Measurements from ENCODE around the gene SMIM28.

Gene SMIM28

GRCh38 chr6:138377042-138377441 is 663 bp upstream of the SMIM28 start:
- H3K27ac ChIP-seq (ENCODE audit: low read depth, low read length, poor library complexity, severe bottlenecking) = no peak overlapping the region
- H3K27me3 ChIP-seq (ENCODE audit: insufficient read depth, low read length) = no peaks in the 10 kb centered on the region
- no peaks in the 10 kb centered on the region for H3K36me3 ChIP-seq (ENCODE audit: insufficient read depth, low read length)
- no peak overlapping the region for H3K4me3 ChIP-seq (ENCODE audit: low read depth, low read length, poor library complexity, severe bottlenecking)
- H3K4me2 ChIP-seq (ENCODE audit: low read length) = no peak overlapping the region
- H3K9ac ChIP-seq (ENCODE audit: low read length) = no peak overlapping the region
- no peak overlapping the region for H2AFZ ChIP-seq (ENCODE audit: low read length)
- H3K9me3 ChIP-seq (ENCODE audit: low read length) = no peaks in the 10 kb centered on the region
- no peaks in the 10 kb centered on the region for H3K9me2 ChIP-seq (ENCODE audit: low read depth, low read length)
- H3K4me1 ChIP-seq (ENCODE audit: insufficient read depth, low read length, severe bottlenecking) = no peaks in the 10 kb centered on the region
- H3K79me2 ChIP-seq (ENCODE audit: insufficient read depth, low read length) = no peaks in the 10 kb centered on the region
- no peaks in the 10 kb centered on the region for H4K20me1 ChIP-seq (ENCODE audit: insufficient read depth, low read length)
- TF ChIP-seq EZH2 (IDR thresholded peaks at IDR 0.05; ENCODE audit: borderline replicate concordance, low read length) = no peak
- TF ChIP-seq, protein P1, sequence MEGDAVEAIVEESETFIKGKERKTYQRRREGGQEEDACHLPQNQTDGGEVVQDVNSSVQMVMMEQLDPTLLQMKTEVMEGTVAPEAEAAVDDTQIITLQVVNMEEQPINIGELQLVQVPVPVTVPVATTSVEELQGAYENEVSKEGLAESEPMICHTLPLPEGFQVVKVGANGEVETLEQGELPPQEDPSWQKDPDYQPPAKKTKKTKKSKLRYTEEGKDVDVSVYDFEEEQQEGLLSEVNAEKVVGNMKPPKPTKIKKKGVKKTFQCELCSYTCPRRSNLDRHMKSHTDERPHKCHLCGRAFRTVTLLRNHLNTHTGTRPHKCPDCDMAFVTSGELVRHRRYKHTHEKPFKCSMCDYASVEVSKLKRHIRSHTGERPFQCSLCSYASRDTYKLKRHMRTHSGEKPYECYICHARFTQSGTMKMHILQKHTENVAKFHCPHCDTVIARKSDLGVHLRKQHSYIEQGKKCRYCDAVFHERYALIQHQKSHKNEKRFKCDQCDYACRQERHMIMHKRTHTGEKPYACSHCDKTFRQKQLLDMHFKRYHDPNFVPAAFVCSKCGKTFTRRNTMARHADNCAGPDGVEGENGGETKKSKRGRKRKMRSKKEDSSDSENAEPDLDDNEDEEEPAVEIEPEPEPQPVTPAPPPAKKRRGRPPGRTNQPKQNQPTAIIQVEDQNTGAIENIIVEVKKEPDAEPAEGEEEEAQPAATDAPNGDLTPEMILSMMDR (IDR thresholded peaks at IDR 0.05; ENCODE audit: low read length) = no peak
- H3F3A ChIP-seq (ENCODE audit: insufficient read depth, low read length) = no peaks in the 10 kb centered on the region

- Histone ChIP-seq H3K9me3 (ENCODE audit: low read length) (no peaks in the 10 kb centered on the region), H3F3A (ENCODE audit: insufficient read depth, low read length) (no peaks in the 10 kb centered on the region), H3K27ac (ENCODE audit: low read depth, low read length, poor library complexity, severe bottlenecking) (no peak overlapping the region), H2AFZ (ENCODE audit: low read length) (no peak overlapping the region), H3K9me2 (ENCODE audit: low read depth, low read length) (no peaks in the 10 kb centered on the region), H3K4me1 (ENCODE audit: insufficient read depth, low read length, severe bottlenecking) (no peaks in the 10 kb centered on the region), H3K79me2 (ENCODE audit: insufficient read depth, low read length) (no peaks in the 10 kb centered on the region), H4K20me1 (ENCODE audit: insufficient read depth, low read length) (no peaks in the 10 kb centered on the region), H3K27me3 (ENCODE audit: insufficient read depth, low read length) (no peaks in the 10 kb centered on the region), H3K4me3 (ENCODE audit: low read depth, low read length, poor library complexity, severe bottlenecking) (no peak overlapping the region), H3K9ac (ENCODE audit: low read length) (no peak overlapping the region), H3K36me3 (ENCODE audit: insufficient read depth, low read length) (no peaks in the 10 kb centered on the region), H3K4me2 (ENCODE audit: low read length) (no peak overlapping the region)
- TF ChIP-seq EZH2 (IDR thresholded peaks at IDR 0.05; ENCODE audit: borderline replicate concordance, low read length) = no peak
- TF ChIP-seq, protein P1 (IDR thresholded peaks at IDR 0.05; ENCODE audit: low read length) = no peak
Measured at GRCh38 chr6:138378463-138378862, 758 bp downstream of the SMIM28 start.

DNA sequence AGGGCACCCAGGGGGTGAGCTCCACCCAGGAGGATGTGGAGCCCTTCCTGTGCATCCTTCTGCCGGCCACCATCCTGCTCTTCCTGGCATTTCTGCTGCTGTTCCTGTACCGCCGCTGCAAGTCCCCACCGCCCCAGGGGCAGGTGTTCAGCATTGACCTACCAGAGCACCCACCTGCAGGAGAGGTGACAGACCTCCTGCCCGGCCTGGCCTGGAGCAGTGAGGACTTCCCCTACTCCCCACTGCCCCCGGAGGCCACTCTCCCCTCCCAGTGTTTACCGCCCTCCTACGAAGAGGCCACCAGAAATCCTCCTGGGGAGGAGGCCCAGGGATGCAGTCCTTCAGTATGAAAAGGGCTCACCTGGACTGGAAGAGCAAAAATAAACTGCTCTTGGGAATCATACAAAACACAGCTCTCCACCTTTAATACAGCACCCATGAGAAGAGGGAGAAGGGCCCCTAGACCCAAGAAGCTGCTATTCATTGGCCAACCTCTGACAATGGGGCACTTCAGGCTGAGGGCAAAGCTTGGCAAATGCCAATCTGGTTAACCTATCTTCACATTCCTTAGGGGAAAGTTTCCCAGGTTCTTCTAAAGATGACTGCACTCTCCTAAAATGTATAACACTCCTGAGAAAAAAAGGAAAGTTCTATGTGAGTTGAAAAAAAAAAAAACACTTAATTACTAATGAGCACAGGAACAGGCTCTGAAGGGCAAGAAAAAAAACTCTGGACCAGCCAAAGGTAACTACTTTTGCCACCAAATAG is 5.0 kb downstream of the SMIM28 start:
- Histone ChIP-seq H2AFZ (ENCODE audit: low read length) (no peak overlapping the region), H3K9me2 (ENCODE audit: low read depth, low read length) (no peaks in the 10 kb centered on the region), H3K27ac (ENCODE audit: low read depth, low read length, poor library complexity, severe bottlenecking) (no peak overlapping the region), H3K27me3 (ENCODE audit: insufficient read depth, low read length) (no peaks in the 10 kb centered on the region), H3K4me1 (ENCODE audit: insufficient read depth, low read length, severe bottlenecking) (no peaks in the 10 kb centered on the region), H3K79me2 (ENCODE audit: insufficient read depth, low read length) (no peaks in the 10 kb centered on the region), H3K4me2 (ENCODE audit: low read length) (no peak overlapping the region), H3K9me3 (ENCODE audit: low read length) (no peaks in the 10 kb centered on the region), H3F3A (ENCODE audit: insufficient read depth, low read length) (no peaks in the 10 kb centered on the region), H4K20me1 (ENCODE audit: insufficient read depth, low read length) (no peaks in the 10 kb centered on the region), H3K4me3 (ENCODE audit: low read depth, low read length, poor library complexity, severe bottlenecking) (no peak overlapping the region), H3K9ac (ENCODE audit: low read length) (no peak overlapping the region), H3K36me3 (ENCODE audit: insufficient read depth, low read length) (no peaks in the 10 kb centered on the region)
- no peak for TF ChIP-seq EZH2 (IDR thresholded peaks at IDR 0.05; ENCODE audit: borderline replicate concordance, low read length)
- TF ChIP-seq, protein P1 (IDR thresholded peaks at IDR 0.05; ENCODE audit: low read length) = no peak
